Measurements from ENCODE around the gene D2HGDH.

DNA sequence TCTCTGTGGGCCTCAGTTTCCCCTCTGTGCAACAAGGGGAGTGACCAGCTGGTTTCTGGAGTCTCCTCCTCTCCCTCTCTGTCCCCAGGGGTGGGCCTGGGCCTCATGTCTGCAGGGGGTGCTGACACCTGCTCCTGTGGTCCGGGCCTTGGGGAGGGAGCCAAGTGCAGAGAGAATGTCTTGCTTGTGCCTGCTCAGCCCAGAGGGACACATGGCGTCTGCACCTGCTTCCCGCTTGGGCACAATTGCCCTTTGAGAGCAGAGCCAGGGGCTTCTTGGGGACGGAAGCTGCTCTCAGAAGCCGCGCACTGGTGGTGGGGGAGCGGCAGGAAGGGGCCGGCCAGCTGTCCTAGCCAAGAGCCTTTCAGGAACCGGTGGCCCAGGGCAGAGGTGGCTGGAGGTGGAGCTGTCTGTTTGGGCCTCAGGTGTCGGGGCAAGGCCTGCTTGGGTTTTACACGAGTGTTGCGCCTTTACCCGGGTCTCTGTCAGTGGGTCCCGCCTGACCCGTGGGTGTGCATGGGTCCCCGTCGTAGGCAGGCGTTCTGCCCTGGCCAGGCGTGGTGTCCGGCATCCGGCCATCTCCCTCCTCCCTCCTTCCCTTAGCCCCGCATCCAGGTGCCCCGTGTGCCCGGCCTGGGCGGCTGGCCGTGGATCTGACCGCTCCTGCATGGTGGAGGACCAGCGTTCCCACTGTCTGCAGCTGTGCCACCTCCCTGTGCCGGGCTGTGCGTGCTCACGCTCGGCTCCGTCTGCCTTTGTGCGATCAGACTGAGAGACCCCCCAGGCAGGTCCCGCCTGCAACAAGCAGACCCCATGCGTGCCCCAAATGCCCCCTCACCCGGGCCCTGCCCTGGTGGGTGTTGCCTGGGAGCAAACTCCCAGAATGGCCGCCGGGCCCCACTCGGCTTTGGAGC lies 78.6 kb downstream of the D2HGDH start:
- TF ChIP-seq, protein P1, sequence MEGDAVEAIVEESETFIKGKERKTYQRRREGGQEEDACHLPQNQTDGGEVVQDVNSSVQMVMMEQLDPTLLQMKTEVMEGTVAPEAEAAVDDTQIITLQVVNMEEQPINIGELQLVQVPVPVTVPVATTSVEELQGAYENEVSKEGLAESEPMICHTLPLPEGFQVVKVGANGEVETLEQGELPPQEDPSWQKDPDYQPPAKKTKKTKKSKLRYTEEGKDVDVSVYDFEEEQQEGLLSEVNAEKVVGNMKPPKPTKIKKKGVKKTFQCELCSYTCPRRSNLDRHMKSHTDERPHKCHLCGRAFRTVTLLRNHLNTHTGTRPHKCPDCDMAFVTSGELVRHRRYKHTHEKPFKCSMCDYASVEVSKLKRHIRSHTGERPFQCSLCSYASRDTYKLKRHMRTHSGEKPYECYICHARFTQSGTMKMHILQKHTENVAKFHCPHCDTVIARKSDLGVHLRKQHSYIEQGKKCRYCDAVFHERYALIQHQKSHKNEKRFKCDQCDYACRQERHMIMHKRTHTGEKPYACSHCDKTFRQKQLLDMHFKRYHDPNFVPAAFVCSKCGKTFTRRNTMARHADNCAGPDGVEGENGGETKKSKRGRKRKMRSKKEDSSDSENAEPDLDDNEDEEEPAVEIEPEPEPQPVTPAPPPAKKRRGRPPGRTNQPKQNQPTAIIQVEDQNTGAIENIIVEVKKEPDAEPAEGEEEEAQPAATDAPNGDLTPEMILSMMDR (IDR thresholded peaks at IDR 0.05; ENCODE audit: low read length) = no peak
- TF ChIP-seq EZH2phosphoT487 (IDR thresholded peaks at IDR 0.05; ENCODE audit: low read length) = no peak
- TF ChIP-seq EZH2 (optimal IDR thresholded peaks at IDR 0.05; ENCODE audit: low read depth, low read length) = no peak
